ENCODE data around the gene GNA12. TPM values are rescaled to one million over a fixed set of nuclear protein-coding genes. Genes with fewer than 3 reads are reported as not detected.

Gene GNA12
- total RNA-seq, 6 experiments from 2014 or later = 10.3 to 32.1 (median 14.1) TPM

DNA sequence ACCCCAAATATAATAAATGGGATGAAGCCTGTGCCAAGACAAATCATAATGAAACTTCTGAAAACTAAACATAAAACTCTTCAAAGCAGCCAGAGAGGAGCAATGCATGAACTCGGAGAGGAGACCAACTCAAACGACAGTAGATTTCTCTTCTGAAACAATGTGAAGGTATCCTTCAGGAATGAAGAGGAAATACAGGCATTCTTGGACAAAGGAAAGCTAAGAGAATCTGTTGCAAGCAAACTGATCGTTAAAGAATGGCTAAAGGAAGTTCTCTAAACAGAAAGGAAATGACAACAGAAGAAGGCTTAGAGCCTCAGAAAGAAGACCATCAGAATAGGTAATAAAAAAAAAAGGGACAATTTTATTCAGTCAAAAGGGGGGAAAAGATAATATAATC lies 6.6 kb downstream of the GNA12 start:
- H3K36me3 ChIP-seq = no peaks in the 10 kb centered on the region
- DNase-seq (no peak), ATAC-seq (no peak)
- H3K9me3 ChIP-seq = no peaks in the 10 kb centered on the region
- H3K4me3 ChIP-seq = no peak overlapping the region
- H3K4me1 ChIP-seq = peaks cover 0 to 4% (median 0%) of the 10 kb centered on the region in 4 donors
- H3K27me3 ChIP-seq = no peaks in the 10 kb centered on the region
- intact Hi-C loops (cut with DNase I) = no loop called here
- TF ChIP-seq POLR2A (IDR thresholded peaks at IDR 0.05) = no peak
- TF ChIP-seq, protein P1, sequence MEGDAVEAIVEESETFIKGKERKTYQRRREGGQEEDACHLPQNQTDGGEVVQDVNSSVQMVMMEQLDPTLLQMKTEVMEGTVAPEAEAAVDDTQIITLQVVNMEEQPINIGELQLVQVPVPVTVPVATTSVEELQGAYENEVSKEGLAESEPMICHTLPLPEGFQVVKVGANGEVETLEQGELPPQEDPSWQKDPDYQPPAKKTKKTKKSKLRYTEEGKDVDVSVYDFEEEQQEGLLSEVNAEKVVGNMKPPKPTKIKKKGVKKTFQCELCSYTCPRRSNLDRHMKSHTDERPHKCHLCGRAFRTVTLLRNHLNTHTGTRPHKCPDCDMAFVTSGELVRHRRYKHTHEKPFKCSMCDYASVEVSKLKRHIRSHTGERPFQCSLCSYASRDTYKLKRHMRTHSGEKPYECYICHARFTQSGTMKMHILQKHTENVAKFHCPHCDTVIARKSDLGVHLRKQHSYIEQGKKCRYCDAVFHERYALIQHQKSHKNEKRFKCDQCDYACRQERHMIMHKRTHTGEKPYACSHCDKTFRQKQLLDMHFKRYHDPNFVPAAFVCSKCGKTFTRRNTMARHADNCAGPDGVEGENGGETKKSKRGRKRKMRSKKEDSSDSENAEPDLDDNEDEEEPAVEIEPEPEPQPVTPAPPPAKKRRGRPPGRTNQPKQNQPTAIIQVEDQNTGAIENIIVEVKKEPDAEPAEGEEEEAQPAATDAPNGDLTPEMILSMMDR (IDR thresholded peaks at IDR 0.05) = no peak
- 52% methylated on average over 3 of the region's 3 CpGs for WGBS (ENCODE audit: insufficient coverage, low coverage, low lambda C conversion rate, missing lambda C conversion rate)
- H3K27ac ChIP-seq = no peak overlapping the region

DNA sequence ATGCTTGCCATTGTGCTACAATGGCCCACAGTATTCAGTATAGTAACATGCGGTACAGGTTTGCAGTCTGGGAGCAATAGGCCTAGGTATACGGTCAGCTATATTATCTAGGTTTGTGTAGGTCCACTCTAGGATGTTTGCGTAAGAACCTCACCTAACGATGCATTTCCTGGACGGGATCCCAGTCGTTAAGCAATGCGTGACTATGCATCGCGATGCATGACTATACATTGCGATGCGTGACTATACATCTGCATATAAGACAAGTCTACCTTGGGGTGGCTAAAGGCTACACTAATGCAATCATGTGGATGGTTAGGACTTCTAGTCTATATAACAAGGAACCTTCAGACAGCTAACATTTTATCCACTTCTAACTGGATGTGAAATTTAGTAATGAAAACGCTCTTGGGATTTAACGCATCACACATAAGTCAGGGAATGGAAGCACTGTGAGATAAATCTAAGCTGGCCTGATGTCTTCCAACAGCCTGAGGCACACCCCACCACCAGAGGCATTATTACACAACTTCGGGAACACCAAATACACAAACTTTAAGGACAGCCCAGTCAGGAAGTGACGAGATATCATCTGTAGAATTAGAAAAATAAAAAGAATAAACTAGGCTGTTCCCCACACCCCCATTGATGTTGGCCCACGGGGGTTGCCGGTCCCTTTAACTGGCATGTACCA lies 9.2 kb downstream of the GNA12 start:
- intact Hi-C loops (cut with DNase I) = no loop called here
- DNase-seq = no peak
- no peak for ATAC-seq
- H3K9me3 ChIP-seq = no peaks in the 10 kb centered on the region
- TF ChIP-seq POLR2A (IDR thresholded peaks at IDR 0.05) = no peak
- TF ChIP-seq, protein P1 (IDR thresholded peaks at IDR 0.05) = no peak
- H3K4me1 ChIP-seq = peaks cover 0 to 7% (median 0%) of the 10 kb centered on the region in 4 donors
- H3K27me3 ChIP-seq = no peaks in the 10 kb centered on the region
- WGBS (ENCODE audit: insufficient coverage, low coverage, low lambda C conversion rate, missing lambda C conversion rate) = 96% methylated on average over 14 of the region's 17 CpGs
- no peak overlapping the region for H3K4me3 ChIP-seq
- H3K36me3 ChIP-seq = no peaks in the 10 kb centered on the region
- H3K27ac ChIP-seq = no peak overlapping the region

DNA sequence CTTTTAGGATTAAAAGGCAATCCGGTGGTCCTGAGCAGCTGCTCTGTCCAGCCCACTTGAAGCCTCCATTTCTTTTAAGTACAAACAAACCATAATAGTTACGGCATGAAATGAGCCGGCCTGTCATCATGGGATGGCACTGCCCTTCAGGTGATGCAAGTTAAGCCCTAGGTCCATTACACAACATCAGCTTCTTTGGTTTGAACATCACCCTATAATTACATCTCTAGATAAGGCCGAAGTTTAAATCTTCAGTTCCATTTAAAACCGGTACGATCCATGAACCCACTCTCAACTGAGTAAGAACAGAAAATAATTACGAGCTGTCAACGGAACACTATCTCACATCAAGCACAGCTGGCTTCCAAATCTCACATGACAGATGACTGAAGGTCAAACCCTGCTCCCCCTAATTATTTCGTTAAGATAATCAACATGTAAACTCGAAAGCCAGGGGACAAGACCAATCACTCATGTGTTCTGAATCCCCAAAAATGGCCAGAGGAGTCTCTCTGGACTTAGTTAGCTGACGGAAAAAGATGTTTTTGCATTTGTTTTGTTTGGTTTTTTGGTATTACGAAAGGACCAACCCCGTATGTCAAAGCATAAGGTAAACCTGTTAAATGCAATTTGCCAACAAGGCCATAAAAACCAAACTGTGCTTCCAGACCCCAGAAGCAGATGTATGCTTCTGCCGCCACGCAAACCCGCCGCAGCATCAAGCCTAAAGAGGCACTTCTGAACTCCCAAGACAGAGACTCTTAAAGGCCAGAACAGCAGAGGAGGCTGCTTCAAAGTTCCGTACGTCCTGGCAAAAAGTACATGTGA lies 10.8 kb downstream of the GNA12 start:
- H3K9me3 ChIP-seq = no peaks in the 10 kb centered on the region
- no peak for TF ChIP-seq POLR2A (IDR thresholded peaks at IDR 0.05)
- TF ChIP-seq, protein P1 (IDR thresholded peaks at IDR 0.05) = no peak
- H3K4me1 ChIP-seq = peaks cover 0 to 7% (median 0%) of the 10 kb centered on the region in 4 donors
- H3K36me3 ChIP-seq = no peaks in the 10 kb centered on the region
- intact Hi-C loops (cut with DNase I) = no loop called here
- ATAC-seq (peak in 1 of 4 donors; percentile 18), DNase-seq (no peak)
- no peak overlapping the region for H3K27ac ChIP-seq
- no peaks in the 10 kb centered on the region for H3K27me3 ChIP-seq
- WGBS (ENCODE audit: insufficient coverage, low coverage, low lambda C conversion rate, missing lambda C conversion rate) = 84% methylated on average over 17 of the region's 19 CpGs
- H3K4me3 ChIP-seq = no peak overlapping the region

DNA sequence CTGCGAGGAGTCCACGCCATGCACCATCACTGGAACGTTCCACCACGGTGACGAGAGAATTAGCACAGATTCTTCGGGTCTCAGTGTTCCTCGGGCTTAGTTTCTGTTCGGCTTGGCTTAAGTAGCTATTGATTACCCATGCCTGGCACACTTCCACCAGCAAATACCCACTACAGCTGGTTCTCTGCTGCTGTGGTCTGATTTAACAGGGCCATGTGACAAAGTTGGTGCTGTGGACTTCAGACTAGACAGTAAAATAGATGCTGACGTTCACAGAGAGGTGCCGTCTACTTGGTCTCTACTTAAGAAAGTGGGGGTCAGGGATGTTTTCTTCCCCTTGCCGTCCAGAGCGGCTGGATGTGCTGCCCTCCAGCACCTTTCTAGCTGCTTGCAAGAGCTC lies 11.6 kb downstream of the GNA12 start:
- Histone ChIP-seq H3K27ac (no peak overlapping the region), H3K4me3 (no peak overlapping the region), H3K9me3 (no peaks in the 10 kb centered on the region), H3K4me1 (peaks cover 0 to 7% (median 0%) of the 10 kb centered on the region in 4 donors), H3K36me3 (no peaks in the 10 kb centered on the region), H3K27me3 (no peaks in the 10 kb centered on the region)
- DNase-seq = no peak
- WGBS (ENCODE audit: insufficient coverage, low coverage, low lambda C conversion rate, missing lambda C conversion rate) = no CpG with 5 or more reads among the region's 12 CpGs
- ATAC-seq = peak; percentile 16 to 75 (median 68)
- intact Hi-C loops (cut with DNase I) = no loop called here
- TF ChIP-seq, protein P1 (IDR thresholded peaks at IDR 0.05) = no peak
- TF ChIP-seq POLR2A (IDR thresholded peaks at IDR 0.05) = no peak

All from right lobe of liver (tissue), 6 donors.